DND-41 (cell line): ENCODE data around the gene TAF15.

ENCODE experiments used
- ATAC-seq: fragments of 200-7000 bp; cut with Tn5 transposase; 3 replicates; pipeline ENCODE4 v1.9.1; 2021; ENCODE audit warnings: low read depth; ENCODE audit not compliant: insufficient read depth
- DNase-seq: peaks from one replicate; pipeline ENCODE4 v3.0.0-alpha.2; 2020
- H2AFZ ChIP-seq: 2 replicates; pipeline ENCODE4 v1.6.0; 2012; ENCODE audit warnings: low read depth, low read length
- H3K27ac ChIP-seq: 2 replicates; pipeline ENCODE4 v1.5.1; 2012; ENCODE audit warnings: low read length, inconsistent platforms
- H3K27me3 ChIP-seq: fragments of 200-600 bp; sonication (generic); 2 replicates; pipeline ENCODE4 v1.6.0; 2012; ENCODE audit warnings: low read length, mild to moderate bottlenecking, inconsistent platforms; ENCODE audit not compliant: insufficient read depth, poor library complexity
- H3K36me3 ChIP-seq: 2 replicates; pipeline ENCODE4 v1.5.1; 2012; ENCODE audit warnings: low read length, inconsistent platforms; ENCODE audit not compliant: insufficient read depth
- H3K4me1 ChIP-seq: 2 replicates; pipeline ENCODE4 v1.5.1; 2012; ENCODE audit warnings: mild to moderate bottlenecking, low read length; ENCODE audit not compliant: insufficient read depth
- H3K4me2 ChIP-seq: 2 replicates; pipeline ENCODE4 v1.6.0; 2012; ENCODE audit warnings: mild to moderate bottlenecking, moderate library complexity, low read length, inconsistent platforms; ENCODE audit not compliant: insufficient read depth
- H3K4me3 ChIP-seq, 2 experiments: fragments of 200-600 bp in 1 of 2; shearing (Covaris generic) in 1 of 2; 2 replicates each; pipeline ENCODE4 v1.5.1; 2012 to 2016; ENCODE audit warnings: inconsistent platforms in 2 of 2, low read length in 2 of 2, mild to moderate bottlenecking in 2 of 2, low read depth in 1 of 2, moderate library complexity in 1 of 2
- H3K79me2 ChIP-seq: 2 replicates; pipeline ENCODE4 v1.6.0; 2012; ENCODE audit warnings: low read length, inconsistent platforms; ENCODE audit not compliant: insufficient read depth
- H3K9ac ChIP-seq: 2 replicates; pipeline ENCODE4 v1.6.0; 2012; ENCODE audit warnings: low read depth, mild to moderate bottlenecking, inconsistent platforms, low read length, moderate library complexity
- H3K9me3 ChIP-seq: 2 replicates; pipeline ENCODE4 v1.5.1; 2012; ENCODE audit warnings: low read length, moderate library complexity, mild to moderate bottlenecking, inconsistent platforms; ENCODE audit not compliant: insufficient read depth, severe bottlenecking
- H4K20me1 ChIP-seq: 2 replicates; pipeline ENCODE4 v1.6.0; 2012; ENCODE audit warnings: low read length; ENCODE audit not compliant: insufficient read depth
- EZH2 ChIP-seq: IDR thresholded peaks from 3 replicates; pipeline ENCODE4 v1.6.1; 2012; ENCODE audit warnings: borderline replicate concordance, low read depth, mild to moderate bottlenecking, moderate library complexity, low read length, inconsistent platforms; ENCODE audit not compliant: severe bottlenecking
- TF ChIP-seq, protein P1 (sequence below): IDR thresholded peaks from 2 replicates; pipeline ENCODE4 v1.5.1; 2012; ENCODE audit warnings: borderline replicate concordance, low read length, moderate library complexity, mild to moderate bottlenecking; ENCODE audit not compliant: poor library complexity, severe bottlenecking; ENCODE audit errors: extremely low read depth

TAF15 gene

DNA sequence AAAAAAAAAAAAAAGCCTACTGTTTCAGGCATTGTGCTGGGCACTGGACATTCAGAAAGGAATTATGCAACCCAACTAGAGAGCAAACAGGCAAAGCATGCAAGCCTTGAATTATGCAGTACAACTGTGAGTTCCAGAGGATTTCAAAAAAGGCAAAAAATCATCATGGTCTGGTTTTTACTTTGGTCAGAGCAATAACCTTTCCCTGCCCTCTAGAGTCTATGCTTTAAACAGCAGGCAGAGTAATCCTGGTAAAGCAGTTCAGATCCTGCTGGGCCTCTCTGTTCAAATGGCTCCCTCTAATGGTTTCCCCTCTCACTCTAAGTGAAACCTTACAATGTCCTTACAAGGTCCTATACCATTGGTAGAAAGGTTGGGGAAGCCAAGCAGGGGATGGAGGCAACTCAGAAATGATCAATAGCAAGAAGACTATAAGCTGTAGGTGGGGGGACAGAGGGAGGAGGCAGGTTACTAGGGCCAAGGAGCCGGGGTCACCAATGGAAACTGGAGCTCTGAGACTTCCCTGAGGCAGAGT is 4.6 kb upstream of the TAF15 start:
- DNase-seq, result peak; percentile 57
- Histone ChIP-seq H4K20me1 (peaks cover 2% of the 10 kb centered on the region), H3K79me2 (peaks cover 9% of the 10 kb centered on the region), H3K4me3 (no peak overlapping the region), H3K9ac (no peak overlapping the region), H3K27ac (no peak overlapping the region), H3K36me3 (peaks cover under 1% of the 10 kb centered on the region; the same call in 1 of the 2 replicates), H3K9me3 (no peaks in the 10 kb centered on the region), H2AFZ (peak overlapping the region; percentile 54), H3K4me1 (peaks cover 22% of the 10 kb centered on the region), H3K4me2 (no peak overlapping the region), H3K27me3 (no peaks in the 10 kb centered on the region)
- ATAC-seq, result peak; percentile 28
- TF ChIP-seq EZH2, result no peak
- TF ChIP-seq, protein P1, sequence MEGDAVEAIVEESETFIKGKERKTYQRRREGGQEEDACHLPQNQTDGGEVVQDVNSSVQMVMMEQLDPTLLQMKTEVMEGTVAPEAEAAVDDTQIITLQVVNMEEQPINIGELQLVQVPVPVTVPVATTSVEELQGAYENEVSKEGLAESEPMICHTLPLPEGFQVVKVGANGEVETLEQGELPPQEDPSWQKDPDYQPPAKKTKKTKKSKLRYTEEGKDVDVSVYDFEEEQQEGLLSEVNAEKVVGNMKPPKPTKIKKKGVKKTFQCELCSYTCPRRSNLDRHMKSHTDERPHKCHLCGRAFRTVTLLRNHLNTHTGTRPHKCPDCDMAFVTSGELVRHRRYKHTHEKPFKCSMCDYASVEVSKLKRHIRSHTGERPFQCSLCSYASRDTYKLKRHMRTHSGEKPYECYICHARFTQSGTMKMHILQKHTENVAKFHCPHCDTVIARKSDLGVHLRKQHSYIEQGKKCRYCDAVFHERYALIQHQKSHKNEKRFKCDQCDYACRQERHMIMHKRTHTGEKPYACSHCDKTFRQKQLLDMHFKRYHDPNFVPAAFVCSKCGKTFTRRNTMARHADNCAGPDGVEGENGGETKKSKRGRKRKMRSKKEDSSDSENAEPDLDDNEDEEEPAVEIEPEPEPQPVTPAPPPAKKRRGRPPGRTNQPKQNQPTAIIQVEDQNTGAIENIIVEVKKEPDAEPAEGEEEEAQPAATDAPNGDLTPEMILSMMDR, result peak; percentile 91

DNA sequence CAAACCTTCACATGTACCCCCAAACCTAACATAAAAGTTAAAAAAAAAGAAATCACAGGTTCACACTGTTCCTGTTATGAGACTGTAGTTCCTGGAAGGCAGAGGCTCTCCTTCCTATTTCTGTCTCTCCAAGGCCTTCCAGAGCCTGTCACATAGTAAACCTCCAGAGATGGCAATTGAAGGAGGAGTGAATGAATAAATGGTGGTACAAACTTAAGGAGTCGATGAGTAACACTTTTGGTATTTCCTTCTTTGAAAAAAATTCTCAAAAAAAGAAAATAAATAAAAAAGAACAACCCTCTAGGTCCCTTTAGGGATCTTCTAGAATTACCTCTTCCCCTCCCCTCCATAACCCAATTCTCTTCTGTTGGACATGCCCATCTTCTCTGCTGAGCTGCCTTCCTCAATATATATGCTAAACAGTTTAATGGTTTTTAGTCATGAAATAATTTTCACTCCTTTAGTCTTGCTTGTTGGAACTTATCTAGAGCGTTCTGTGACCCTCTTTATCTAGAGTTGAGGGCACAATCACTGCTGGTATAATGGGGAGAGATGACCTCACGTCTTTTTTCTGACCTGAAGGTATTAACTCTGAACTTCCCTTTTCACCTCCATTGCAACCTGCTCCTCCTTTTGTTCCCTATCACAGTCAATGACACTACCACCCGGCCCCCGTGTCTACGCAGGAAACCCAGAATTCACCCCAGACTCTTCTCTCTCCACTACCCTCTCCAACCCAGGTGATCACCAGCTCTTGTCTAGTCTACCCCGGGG is 1.7 kb upstream of the TAF15 start:
- ATAC-seq, result no peak

DNA sequence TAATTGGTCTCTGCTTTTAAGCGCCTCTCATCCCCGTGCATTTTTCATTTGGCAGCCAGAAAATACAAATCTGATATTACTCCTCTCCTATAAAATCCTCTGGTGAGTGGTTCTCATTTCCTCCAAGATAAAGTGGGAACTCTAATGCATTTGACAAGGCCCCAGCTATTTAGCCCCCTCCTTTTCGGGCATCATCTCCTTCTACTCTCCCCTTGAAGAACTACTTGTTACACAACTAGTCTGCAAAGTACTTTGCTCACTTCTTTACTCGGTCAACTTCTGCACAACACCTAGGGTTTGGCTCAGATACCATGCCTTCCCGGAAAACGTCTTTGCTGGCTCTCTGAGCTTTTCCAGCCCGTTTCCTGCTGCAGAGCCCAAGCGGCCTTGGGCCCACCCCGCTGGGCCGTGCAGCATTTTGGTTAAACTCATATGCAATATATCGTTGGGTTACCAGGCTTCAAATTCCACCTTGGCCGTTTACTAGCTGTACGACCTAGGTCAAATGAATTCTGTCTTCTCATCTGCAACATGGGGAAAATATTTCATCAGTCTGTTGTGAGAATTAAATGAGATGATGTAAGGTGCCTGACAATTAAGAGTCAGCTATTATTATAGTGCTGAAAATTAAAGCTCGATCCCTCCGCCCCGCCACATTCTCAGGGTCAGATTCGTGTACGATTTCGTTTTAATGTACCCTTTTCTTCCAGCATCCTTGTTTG is 883 bp upstream of the TAF15 start:
- no peaks in the 10 kb centered on the region for H3K27me3 ChIP-seq
- H3K9me3 ChIP-seq, result no peaks in the 10 kb centered on the region
- H3K79me2 ChIP-seq, result peaks cover 46% of the 10 kb centered on the region
- H3K4me3 ChIP-seq, result peak overlapping the region; percentile 22 to 72; a peak in 3 of 4 replicates
- peak; percentile 1; the same call in 1 of the 3 replicates for ATAC-seq
- DNase-seq, result peak; percentile 49
- TF ChIP-seq, protein P1, result no peak
- TF ChIP-seq EZH2, result no peak
- peaks cover 20% of the 10 kb centered on the region for H3K36me3 ChIP-seq
- peak overlapping the region; percentile 82 for H3K27ac ChIP-seq
- H3K4me1 ChIP-seq, result peaks cover 47% of the 10 kb centered on the region
- H2AFZ ChIP-seq, result peak overlapping the region; percentile 51
- H3K4me2 ChIP-seq, result peak overlapping the region; percentile 69
- H3K9ac ChIP-seq, result peak overlapping the region; percentile 73
- peaks cover 38% of the 10 kb centered on the region for H4K20me1 ChIP-seq

More for the DNA sequence above, 1.7 kb upstream of the TAF15 start:
- Histone ChIP-seq H3K4me1 (peaks cover 38% of the 10 kb centered on the region), H3K27me3 (no peaks in the 10 kb centered on the region), H4K20me1 (peaks cover 30% of the 10 kb centered on the region), H3K79me2 (peaks cover 37% of the 10 kb centered on the region), H3K9me3 (no peaks in the 10 kb centered on the region), H3K36me3 (peaks cover 20% of the 10 kb centered on the region), H3K4me3 (peak overlapping the region in 1 of 2 experiments; percentile 72; a peak in 2 of 4 replicates), H2AFZ (peak overlapping the region; percentile 51), H3K4me2 (peak overlapping the region; percentile 69), H3K27ac (peak overlapping the region; percentile 82), H3K9ac (peak overlapping the region; percentile 73)
- no peak for DNase-seq
- no peak for TF ChIP-seq EZH2
- TF ChIP-seq, protein P1, result no peak
